GM21423 (cell line): ENCODE data around the gene CDKN2AIPNL.
"Not testable (repeated sequence)": the region's sequence is repeated elsewhere in the genome, so short reads cannot be mapped to it uniquely, and the experiment has no call there.

Experiments used
- ATAC-seq: cut with Tn5 transposase; IDR thresholded peaks from one replicate; pipeline ENCODE4 v1.9.1; 2021; ENCODE audit warnings: mild to moderate bottlenecking, moderate library complexity; ENCODE audit not compliant: unreplicated experiment

Gene CDKN2AIPNL

GRCh38 chr5:134403951-134404350 lies 7.7 kb downstream of the CDKN2AIPNL start:
- ATAC-seq = no peak

- ATAC-seq = no peak
These were observed 13.0 kb downstream of the CDKN2AIPNL start for GRCh38 chr5:134398609-134399155.

- ATAC-seq = no peak
These were observed 14.5 kb downstream of the CDKN2AIPNL start for GRCh38 chr5:134397196-134397595.

- no peak for ATAC-seq
These were observed 15.4 kb downstream of the CDKN2AIPNL start for GRCh38 chr5:134396274-134396673.

GRCh38 chr5:134394932-134395331 lies 16.7 kb downstream of the CDKN2AIPNL start:
- ATAC-seq = no peak

GRCh38 chr5:134392301-134392700 lies 19.4 kb downstream of the CDKN2AIPNL start:
- ATAC-seq = no peak

- ATAC-seq = no peak
These were observed 24.2 kb downstream of the CDKN2AIPNL start for GRCh38 chr5:134387443-134387842.

GRCh38 chr5:134383980-134384697 lies 27.5 kb downstream of the CDKN2AIPNL start:
- ATAC-seq = no peak

- ATAC-seq = not testable (repeated sequence)
These were observed 29.5 kb downstream of the CDKN2AIPNL start for GRCh38 chr5:134382204-134382603.

- ATAC-seq = no peak
These were observed 31.3 kb downstream of the CDKN2AIPNL start for GRCh38 chr5:134380346-134380745.

- no peak for ATAC-seq
These were observed 37.4 kb downstream of the CDKN2AIPNL start for GRCh38 chr5:134374232-134374631.

- ATAC-seq = not testable (repeated sequence)
These were observed 38.0 kb downstream of the CDKN2AIPNL start for GRCh38 chr5:134373633-134374032.

- ATAC-seq = no peak
These were observed 39.8 kb downstream of the CDKN2AIPNL start for GRCh38 chr5:134371834-134372340.

- ATAC-seq = peak; percentile 69
These were observed 40.5 kb downstream of the CDKN2AIPNL start, which contains the start of gene UBE2B for GRCh38 chr5:134370871-134371833. Gene UBE2B (plus strand): TSS chr5:134371569. CDS start chr5:134371596, 27 bp downstream.

GRCh38 chr5:134370311-134370870 lies 41.3 kb downstream of the CDKN2AIPNL start:
- ATAC-seq = peak; percentile 7

GRCh38 chr5:134365604-134366003 lies 46.1 kb downstream of the CDKN2AIPNL start:
- no peak for ATAC-seq

GRCh38 chr5:134355681-134356080 lies 56.0 kb downstream of the CDKN2AIPNL start:
- ATAC-seq = no peak
